NCI-H524 treated with DMSO at 0.1 percent for 48 hours (cell line): ENCODE measurements around the gene LY9.

ENCODE experiments used
- DNase-seq: peaks from one replicate; lab custom pipeline; 2025; lab: John Stamatoyannopoulos, UW

Gene LY9

DNA sequence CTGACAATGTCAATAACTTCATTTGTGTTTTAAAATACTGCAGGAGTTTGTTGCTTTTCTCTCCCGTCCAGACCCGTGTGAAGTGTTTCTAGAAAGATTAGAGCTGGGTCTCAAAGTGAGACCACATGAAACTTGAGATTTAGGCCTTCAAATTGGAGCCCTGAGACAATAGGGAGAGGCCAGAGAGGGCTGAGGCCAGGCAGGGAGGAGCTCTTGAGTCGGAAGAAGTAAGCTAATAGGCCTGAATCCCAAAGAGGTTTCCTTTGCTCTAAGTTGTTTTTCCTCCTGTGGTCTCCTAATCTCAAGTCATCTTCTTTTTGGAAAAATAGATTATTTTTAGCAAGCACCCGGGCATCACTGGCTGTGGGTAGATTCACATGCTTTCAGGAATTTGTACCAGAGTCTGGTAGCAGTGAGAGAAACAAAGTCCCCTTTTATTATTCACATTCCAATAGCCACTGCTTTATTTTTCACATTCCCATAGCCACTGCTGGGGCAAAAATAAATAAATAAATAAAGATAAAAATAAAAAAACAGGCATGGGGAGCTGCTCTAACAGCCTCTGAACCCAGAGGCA is 41.1 kb downstream of the LY9 start:
- no peak for DNase-seq

DNA sequence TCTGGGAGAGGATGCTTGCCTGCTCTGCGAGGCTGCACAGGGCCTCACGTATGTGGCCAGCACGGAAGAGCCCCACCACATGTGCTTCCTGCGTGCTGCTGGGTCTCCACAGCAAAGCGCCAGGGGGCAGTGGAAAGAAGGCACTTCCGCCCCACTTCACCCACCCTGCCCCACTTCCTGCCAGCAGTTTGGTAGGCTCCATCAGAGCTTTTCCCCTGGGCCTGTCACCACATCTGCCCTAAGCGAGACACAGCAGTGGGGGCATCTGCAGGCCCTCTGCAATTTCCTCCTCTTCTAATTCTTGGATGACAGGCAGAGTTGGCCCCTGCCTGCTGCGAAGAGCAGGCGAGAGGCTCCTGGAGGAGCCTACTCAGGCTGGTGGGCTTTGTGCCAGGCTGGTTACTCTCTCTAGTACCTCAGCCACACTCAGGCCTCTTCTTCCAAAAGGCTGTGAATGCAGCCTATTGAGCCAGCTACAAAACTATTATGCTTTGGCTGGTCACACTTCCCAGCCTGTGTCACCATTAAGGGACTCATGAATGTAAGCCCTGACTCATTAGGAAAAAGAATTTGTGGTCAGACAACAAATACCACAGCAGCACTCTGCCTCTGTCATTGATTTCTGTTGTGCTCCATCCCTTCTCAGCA is 41.7 kb downstream of the LY9 start:
- DNase-seq = no peak

DNA sequence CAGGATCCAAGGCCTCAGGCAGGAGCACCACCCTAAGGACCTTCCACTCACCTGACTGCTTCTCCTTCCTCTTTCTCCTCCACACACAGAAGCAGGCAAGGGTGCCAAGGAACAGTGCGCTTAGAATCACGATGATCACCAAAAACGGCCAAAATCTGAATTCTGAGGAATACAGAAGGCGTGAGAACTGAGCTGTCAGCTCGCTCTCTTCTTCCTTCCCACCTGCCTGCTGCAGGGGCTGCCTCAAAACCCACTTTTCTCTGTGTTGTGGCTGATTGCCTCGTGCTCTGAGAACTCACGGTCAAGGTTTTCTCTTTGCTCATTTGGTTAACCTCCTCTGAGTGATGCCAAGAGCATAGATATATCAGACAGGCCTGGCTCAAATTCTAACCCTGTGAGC is 42.9 kb downstream of the LY9 start:
- DNase-seq = no peak

DNA sequence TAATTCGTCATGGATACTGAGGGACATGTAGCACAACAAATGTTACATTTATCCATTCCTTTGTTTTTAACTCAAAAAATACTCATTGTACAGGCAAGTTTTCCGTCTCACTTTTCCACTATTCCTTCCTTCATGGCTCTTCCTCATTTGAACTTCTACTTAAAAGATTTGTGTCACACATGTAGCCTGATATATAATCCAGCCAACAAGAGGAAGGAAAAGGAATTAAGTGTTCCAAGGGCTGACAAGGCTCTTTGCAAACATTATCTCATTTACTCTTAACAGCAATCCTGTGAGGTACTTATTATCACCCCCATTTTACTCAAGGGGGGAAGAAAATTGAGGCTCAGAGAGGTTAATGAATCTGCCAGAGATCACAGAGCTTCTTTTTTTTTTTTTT is 43.8 kb downstream of the LY9 start:
- DNase-seq = no peak

DNA sequence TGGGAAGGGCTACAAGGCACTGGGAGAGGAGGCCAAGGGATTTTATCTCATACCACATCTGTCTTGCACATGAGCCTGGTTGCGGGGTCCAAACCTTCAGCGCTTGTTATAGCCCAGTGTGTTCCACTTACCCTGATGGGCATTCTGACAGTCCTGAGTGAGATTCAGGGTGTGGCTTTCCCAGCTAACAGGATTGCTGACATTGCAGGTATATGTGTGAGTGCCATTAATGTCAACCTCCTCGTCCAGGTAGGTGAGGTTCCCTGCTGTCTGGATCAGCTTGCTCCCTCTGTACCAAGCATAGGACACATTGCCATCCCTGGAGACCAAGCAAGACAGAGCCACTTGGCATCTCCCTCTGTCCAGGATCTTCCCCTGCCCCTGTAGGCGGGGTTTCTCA is 45.1 kb downstream of the LY9 start:
- no peak for DNase-seq

DNA sequence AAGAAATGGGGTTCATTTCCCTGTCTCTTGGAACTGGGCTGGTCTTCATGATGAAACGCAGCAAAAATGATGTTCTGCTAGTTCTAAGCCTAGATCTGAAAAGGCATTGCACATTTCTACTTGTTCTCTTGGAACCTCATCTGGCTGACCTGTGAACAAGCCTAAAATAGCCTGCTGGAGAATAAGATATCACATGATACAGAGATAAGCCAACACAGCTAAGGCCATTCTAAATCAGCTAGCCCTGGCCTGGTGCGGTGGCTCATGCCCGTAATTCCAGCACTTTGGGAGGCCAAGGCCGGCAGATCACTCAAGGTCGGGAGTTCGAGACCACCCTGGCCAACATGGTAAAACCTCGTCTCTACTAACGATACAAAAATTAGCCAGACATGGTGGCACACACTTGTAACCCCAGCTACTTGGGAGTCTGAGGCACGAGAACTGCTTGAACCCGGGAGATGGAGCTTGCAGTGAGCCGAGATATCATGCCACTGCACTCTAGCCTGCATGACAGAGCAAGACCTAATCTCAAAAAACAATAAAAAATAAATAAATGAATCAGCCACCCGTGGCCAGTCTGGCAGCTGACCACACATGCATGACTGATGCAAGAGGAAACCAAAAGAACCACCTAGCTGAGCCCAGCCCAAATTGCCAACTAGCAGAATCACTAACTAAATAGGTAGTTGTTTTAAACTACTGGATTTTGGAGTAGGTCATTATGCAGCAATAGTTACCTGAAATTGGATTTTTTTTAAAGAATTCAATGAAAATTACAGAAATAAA is 48.7 kb downstream of the LY9 start:
- no peak for DNase-seq

DNA sequence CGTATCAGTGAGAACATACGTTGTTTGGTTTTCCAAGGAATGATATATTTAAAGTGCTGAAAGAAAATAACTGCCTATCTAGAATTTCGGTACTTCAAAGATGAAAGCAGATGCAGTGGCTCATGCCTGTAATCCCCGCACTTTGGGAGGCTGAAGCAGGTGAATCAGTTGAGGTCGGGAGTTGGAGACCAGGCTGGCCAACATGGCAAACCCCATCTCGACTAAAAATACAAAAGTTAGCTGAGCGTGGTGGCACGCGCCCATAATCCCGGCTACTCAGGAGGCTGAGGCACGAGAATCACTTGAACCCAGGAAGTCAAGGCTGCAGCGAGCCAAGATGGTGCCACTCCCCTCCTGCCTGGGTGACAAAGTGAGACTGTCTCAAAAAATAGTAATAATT is 50.3 kb downstream of the LY9 start:
- no peak for DNase-seq

DNA sequence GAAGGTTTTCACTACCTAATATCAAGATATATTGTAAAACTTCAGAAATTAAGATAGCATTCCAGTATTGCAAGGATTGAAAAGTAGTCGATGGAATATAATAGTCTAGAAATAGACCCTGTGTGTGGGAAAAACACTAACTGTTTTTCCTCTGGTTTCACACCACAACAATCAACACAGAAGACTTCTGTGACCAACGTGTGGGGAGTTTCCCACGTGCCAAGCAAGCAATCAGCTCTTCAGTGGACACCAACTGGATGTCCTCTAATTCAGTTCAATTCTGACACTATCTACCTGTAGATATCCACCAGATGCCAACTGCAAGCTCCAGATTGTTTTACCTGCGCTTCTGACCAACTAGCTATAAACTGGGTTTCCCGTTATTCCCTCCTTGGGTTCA is 54.6 kb downstream of the LY9 start:
- no peak for DNase-seq

DNA sequence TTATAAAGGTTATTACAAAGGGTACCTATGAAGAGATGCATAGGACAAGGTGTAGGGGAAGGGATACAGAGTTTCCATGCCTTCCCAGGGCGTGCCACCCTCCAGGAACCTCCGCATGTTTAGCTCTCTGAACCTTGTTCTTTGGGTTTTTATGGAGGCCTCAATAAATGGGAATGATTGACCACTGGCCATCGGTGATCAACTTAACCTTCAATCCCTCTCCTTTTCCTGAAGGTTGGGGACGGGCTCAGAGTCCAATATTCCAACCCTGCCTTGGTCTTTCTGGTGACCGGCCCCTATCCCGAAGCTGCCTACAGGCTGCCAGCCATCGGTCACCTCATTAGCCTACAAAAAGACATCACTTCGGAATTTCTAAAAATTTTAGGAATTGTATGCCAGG is 55.0 kb downstream of the LY9 start:
- DNase-seq = no peak

DNA sequence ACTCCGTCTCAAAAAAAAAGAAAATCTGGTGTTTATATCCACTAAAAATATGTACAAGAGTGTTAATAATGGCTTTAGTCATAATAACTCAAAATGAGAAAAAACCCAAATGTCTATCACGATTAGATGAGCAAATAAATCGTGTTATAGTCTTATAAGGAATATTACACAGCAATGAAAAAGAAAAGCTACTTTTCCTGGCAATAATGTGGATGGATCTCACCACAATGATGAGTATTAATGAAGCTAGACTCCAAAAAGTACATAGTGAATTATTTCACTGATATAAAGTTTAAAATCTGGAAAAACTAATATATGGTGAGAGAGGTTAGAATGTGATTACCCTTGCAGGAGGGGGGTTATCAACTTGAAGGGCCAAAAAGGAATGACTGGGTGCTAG is 57.0 kb downstream of the LY9 start:
- no peak for DNase-seq

DNA sequence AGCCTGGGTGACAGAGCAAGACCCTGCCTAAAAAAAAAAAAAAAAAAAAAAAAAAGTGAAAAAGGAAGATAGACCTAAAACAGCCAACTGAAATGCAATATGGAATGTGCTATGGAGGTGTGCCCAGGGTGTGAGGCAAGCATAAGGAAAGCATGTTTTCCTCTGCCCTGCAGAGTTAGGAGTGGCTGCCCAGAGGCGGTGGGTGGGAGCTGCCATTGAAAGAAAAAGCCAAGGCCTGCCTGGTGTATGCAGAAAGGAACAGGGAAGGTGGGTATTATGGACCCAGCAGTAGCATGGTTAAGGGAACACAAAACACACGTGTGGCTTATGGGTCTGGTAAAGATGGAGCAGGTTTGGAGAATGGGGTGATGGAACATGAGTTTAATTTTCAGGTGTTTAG is 57.8 kb downstream of the LY9 start:
- no peak for DNase-seq

DNA sequence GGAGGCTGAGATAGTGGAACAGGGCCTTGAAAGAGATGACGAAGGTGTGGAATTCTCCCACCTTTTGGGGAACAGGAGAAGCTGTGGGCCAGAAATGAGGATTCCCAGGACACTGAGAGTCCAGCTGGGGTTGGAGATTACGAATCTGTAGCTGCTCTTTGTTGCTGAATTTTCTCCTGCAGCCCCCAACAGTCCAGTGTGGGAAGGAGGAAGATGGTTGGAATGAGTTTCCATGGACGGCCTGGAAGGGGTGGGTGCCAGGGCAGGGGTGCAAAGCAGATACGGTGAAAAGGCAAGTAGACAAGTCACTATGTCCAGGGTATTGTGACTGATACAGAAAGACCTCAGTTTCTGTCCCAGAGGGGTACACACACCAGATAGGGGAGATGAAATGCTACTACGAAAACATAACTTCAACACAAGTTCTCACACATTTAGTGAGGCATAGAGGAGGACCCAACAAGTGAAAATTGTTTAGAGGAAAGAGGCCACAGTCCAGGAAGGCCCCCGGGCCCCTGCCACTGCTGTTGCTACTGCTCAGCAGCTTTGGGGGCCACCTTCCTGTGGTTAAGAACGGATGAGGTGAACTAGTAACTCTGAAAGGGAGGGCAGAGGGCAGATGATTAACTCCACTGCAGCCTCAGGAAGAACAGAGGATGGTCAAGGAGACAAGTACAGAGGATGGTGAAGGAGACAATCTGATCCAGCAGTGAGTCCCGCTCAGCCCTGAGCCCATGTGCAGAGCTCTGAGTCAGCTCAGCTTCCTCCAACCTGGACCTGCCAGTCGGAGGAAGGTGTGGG is 59.4 kb downstream of the LY9 start:
- DNase-seq = no peak

DNA sequence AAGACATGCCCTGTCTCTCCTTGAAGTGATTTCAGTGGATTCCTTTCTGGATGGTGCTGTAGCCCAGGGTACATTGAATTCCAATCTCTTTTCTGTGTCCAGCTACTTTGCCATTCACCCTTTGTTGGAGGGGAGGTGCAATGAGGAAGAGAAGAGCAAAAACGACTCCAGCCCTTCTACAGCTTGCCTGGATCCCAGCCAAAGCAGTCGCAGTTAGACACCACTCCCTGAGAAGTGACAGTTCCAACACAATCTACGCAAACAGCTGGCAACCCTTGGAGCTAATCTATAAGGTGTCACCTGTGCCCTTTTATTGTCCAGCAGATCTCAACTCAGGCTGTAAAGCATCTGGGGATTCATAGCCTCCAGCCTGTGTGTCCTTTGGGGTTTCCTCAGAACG is 62.1 kb downstream of the LY9 start:
- DNase-seq = no peak

DNA sequence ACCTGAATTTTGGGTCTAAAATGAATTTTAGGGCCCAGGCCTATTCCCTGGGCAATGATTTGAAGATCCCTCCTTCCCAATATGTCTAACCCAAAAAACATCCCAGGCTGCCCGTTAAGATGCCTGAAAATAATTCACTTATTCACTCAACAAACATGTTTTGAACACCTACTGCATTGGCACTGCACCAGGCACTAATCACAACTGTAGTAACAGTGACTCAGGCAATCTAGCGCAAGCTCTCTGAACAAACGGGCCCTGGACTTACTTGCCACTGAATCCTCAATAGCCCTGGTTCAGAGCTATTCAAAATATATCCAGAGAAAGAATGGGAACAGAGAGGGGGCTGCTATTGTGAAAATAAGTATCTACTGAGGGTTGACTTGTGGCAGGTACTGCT is 62.5 kb downstream of the LY9 start:
- no peak for DNase-seq

DNA sequence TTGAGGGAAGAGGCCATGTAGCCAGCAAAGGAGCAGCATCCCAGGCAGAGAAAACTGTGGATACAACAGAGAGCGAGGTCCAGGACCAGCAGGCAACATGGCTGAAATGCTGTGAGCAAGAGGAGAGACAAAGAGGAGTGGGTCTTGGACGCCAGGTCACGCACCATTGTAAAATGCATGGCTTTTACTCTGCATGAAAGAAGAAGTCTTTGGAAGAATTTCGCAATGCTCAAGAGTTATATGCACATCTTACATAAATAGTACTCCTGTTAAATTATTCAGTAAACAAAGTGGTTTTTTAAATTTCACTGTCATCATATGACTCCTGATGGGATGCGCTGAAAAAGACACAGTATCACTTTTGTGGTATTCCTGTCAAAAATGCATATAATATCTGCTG is 63.2 kb downstream of the LY9 start:
- no peak for DNase-seq

DNA sequence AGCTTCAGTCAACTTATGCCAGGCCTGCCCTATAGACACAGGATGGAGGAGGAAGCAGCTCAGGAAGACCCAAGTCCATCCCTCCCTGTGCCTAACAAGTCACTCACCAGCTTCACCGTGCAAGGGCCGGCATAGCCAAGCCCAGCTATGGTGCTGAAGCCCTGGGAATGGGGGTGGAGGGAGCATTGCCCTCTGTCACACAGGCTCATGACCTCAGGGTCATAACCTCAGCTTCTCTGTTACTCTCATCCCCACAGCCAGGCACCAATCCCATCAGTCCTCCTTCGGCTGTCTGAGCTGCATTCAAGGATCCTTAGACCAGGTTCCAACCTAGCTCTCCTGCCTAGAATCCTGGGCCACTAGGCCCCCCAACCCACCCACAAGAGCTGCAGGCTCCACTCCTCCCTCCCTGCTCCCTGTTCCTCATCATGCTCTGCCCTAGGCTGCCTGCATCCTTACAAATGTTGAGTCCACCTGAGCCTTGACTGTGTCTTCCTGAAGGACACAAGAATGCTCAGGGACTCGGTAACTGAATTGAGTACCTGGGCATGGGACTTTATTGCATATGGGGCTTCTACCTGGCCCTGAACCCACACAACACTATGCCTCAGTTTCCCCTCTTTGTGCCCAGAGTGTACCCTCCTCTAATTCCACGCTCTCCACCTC is 65.0 kb downstream of the LY9 start:
- no peak for DNase-seq

DNA sequence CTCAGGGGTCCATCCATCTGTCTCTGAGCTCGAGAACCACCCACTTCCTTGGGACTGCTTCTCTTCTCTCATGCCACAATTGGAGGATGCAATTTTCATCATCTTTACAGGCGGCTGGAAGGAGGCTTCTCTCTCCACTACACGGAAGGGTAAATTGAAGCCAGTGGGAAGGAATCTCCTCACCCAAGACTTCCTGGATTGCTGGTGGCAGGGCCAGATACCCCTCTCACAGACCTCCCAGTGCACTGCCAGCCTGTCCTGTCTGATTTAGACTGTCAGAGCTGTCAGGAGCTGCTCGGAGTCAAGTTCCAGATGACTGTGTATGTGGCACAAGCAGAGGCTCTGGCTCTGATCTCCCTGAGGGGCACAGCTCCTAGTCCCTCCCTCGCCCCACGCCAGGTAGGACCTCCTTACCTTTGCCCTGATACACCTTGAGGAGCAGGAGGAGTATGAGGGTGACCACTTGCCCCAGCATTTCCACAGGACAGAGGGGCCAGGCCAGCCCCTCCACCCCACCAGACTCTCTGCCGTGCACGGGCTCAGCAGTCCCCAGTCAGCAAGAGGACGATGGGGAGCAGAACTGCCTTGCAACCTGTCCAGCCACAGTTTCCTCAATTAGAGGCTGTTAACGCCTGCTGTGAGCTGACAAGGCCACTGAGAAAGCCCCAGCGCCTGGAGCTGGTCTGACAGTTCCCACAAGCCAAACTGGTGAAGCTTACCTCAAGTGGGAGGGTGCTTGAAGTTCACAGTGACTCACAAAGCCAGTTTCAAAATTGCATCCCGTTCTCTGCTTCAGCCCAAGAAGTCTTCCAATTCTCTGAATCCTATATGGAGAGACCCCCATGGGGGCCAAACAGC is 66.5 kb downstream of the LY9 start, which contains the start of gene CD244:
Gene CD244 (minus strand): TSS at position 685 of the 858 bp plus-strand sequence. CDS start 210 bp downstream, at position 475.
- no peak for DNase-seq

DNA sequence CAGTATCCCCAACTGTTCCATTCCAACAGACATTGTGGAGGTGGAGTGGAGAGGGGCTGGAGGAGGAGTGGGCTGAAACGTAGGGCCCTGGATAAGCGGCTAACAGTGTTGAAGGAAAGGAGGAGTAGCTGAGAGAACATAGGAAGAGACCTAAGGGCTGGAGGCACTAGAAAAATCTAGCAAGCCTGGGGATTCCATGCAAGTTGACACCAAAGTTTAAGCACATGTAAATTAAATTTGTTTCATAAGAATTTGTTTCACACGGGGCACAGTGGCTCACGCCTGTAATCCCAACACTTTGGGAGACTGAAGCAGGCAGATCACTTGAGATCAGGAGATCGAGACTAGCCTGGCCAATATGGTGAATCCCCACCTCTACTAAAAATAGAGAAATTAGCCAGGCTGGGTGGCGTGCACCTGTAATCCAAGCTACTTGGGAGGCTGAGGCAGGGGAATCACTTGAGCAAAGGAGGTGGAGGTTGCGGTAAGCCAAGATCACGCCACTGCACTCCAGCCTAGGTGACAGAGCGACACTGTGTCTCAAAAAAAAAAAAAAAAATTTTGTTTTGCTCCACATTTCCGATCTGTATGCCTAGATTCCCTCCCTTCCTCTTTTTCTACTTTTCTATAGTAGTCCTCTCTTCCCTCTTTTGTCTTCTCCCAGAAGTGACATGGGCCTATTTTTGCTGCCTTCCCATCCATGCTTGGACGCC is 67.2 kb downstream of the LY9 start:
- DNase-seq = no peak

DNA sequence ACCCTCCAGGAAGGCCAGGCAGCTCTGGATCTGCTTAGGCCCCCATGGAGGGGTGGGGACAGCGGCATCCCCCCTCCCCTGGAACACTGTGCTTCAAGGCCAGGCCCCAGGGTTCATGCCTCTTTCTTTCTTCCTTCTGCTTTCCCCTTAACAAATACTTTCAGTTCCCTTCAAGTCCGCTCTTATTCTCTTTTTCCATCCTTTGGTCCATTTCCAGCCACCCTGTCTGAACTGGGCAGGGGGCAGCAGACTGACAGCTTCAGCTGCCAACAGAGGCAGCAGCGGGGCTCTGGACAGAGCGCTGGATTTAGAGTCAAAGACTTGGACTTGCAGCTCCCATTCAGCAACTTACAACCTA is 67.8 kb downstream of the LY9 start:
- no peak for DNase-seq

DNA sequence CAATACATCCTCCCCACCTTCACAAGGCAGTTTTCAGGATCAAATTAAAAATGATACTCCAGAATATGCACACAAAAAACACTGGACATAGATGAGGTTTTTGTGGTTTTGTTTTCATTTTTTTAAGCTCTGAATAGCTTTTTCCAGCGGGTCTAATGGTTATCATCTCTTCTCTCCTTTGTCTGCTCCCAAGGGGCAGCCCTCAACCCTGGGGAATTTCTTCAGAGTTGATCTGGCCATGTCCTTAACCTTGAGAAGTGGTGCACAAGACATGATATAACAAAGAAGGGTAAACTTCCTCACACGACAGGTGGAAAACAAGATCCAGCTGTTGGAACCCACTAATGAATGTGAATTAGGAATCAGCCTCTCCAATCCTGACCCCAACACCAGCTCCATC is 68.2 kb downstream of the LY9 start:
- DNase-seq = no peak

DNA sequence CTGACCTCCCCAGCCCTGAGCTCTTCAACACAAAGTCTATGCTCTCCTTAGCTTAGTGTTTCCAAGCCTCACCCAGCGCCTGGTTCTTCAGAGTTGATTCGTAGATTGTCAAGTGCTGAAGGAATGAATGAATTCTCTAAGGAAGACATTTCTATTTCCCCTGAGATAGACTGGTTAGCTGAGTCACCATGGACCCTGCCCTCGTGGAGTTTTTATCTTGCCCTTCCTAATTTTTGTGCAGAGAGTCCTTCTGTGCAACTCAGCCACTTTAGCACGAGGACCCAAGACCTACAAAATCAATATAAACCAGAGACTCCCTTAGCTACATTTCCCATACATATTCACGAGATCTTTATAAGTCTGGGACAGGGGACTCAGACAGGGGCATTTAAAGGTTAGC is 69.4 kb downstream of the LY9 start:
- no peak for DNase-seq
